Neuronal stem cell (in vitro differentiated cells): ENCODE measurements around the gene ACTN4.

ENCODE experiments used
- DNase-seq: peaks from one replicate; pipeline ENCODE4 v3.0.0-alpha.2; 2013; ENCODE audit warnings: low spot score
- H2AFZ ChIP-seq: one replicate; pipeline ENCODE4 v1.6.1; 2013; ENCODE audit warnings: mild to moderate bottlenecking, low read length, inconsistent platforms
- H2AK5ac ChIP-seq: 2 replicates; pipeline ENCODE4 v1.6.1; 2013; ENCODE audit warnings: low read depth, mild to moderate bottlenecking, inconsistent platforms, low read length, moderate library complexity, mixed read lengths
- H2BK120ac ChIP-seq: 2 replicates; pipeline ENCODE4 v1.6.1; 2013; ENCODE audit warnings: low read depth, mild to moderate bottlenecking, inconsistent platforms, low read length, moderate library complexity, mixed read lengths
- H2BK12ac ChIP-seq: one replicate; pipeline ENCODE4 v1.6.1; 2013; ENCODE audit warnings: low read length, inconsistent platforms
- H2BK15ac ChIP-seq: 2 replicates; pipeline ENCODE4 v1.6.1; 2013; ENCODE audit warnings: mild to moderate bottlenecking, low read length, inconsistent platforms, mixed read lengths
- H2BK5ac ChIP-seq: one replicate; pipeline ENCODE4 v1.6.1; 2013; ENCODE audit warnings: inconsistent platforms, mild to moderate bottlenecking, low read length, moderate library complexity
- H3K14ac ChIP-seq: one replicate; pipeline ENCODE4 v1.6.1; 2013; ENCODE audit warnings: low read length, inconsistent platforms
- H3K18ac ChIP-seq: 2 replicates; pipeline ENCODE4 v1.6.1; 2013; ENCODE audit warnings: low read length, inconsistent platforms
- H3K23ac ChIP-seq: 2 replicates; pipeline ENCODE4 v1.6.1; 2013; ENCODE audit warnings: low read depth, mild to moderate bottlenecking, mixed read lengths, low read length, inconsistent platforms; ENCODE audit not compliant: poor library complexity
- H3K27ac ChIP-seq: replicated peaks from 3 replicates; pipeline ENCODE4 v1.5.1; 2013; ENCODE audit warnings: low read length, inconsistent platforms
- H3K27me3 ChIP-seq, 3 experiments: 2 replicates each; pipeline ENCODE4 v1.6.1; 2013; ENCODE audit warnings: low read length in 3 of 3, mild to moderate bottlenecking in 2 of 3, inconsistent platforms in 1 of 3, low read depth in 1 of 3, mixed read lengths in 1 of 3, moderate library complexity in 1 of 3; ENCODE audit not compliant: control insufficient read depth in 3 of 3, insufficient read depth in 3 of 3
- H3K36me3 ChIP-seq, 2 donors: replicated peaks in 1 of 2; 2 replicates each; pipeline ENCODE4 v1.6.1; 2013; ENCODE audit warnings: low read length in 2 of 2; ENCODE audit not compliant: control insufficient read depth in 2 of 2, insufficient read depth in 2 of 2
- H3K4ac ChIP-seq: 2 replicates; pipeline ENCODE4 v1.6.1; 2013; ENCODE audit warnings: inconsistent platforms, mild to moderate bottlenecking, low read length, moderate library complexity
- H3K4me1 ChIP-seq, 2 donors: 1 replicate in 1 of 2; 2 replicates in 1 of 2; pipeline ENCODE4 v1.6.1; 2013; ENCODE audit warnings: low read length in 2 of 2, low read depth in 1 of 2; ENCODE audit not compliant: control insufficient read depth in 2 of 2, insufficient read depth in 1 of 2
- H3K4me2 ChIP-seq: one replicate; pipeline ENCODE4 v1.6.1; 2013; ENCODE audit warnings: mild to moderate bottlenecking, low read length, inconsistent platforms; ENCODE audit not compliant: insufficient read depth, poor library complexity, severe bottlenecking
- H3K4me3 ChIP-seq, 2 donors: 2 replicates each; pipeline ENCODE4 v1.5.1; 2013; ENCODE audit warnings: low read length in 2 of 2, mild to moderate bottlenecking in 2 of 2, inconsistent platforms in 1 of 2, moderate library complexity in 1 of 2
- H3K79me1 ChIP-seq: one replicate; pipeline ENCODE4 v1.6.1; 2013; ENCODE audit warnings: low read depth, mild to moderate bottlenecking, inconsistent platforms, low read length, moderate library complexity
- H3K9ac ChIP-seq: one replicate; pipeline ENCODE4 v1.6.1; 2013; ENCODE audit warnings: mild to moderate bottlenecking, low read depth, low read length, inconsistent platforms; ENCODE audit not compliant: poor library complexity
- H3K9me3 ChIP-seq, 2 donors: replicated peaks in 1 of 2; 2 replicates each; pipeline versions ENCODE3 to v1.6.1; 2013; ENCODE audit warnings: low read length in 2 of 2, mild to moderate bottlenecking in 2 of 2, inconsistent platforms in 1 of 2, low read depth in 1 of 2, mixed read lengths in 1 of 2, moderate library complexity in 1 of 2; ENCODE audit not compliant: control insufficient read depth in 2 of 2, insufficient read depth in 1 of 2
- H4K8ac ChIP-seq: one replicate; pipeline ENCODE4 v1.6.1; 2013; ENCODE audit warnings: low read depth, mild to moderate bottlenecking, inconsistent platforms, low read length, moderate library complexity
- H4K91ac ChIP-seq: one replicate; pipeline ENCODE4 v1.6.1; 2013; ENCODE audit warnings: low read length, low read depth, mild to moderate bottlenecking, inconsistent platforms; ENCODE audit not compliant: poor library complexity
- WGBS, 2 donors: extraction: QIAGEN DNeasy Blood & Tissue Kit; methylation state at CpG; one replicate each; pipeline ENCODE4 v1.1.7; 2013; ENCODE audit warnings: missing lambda C conversion rate in 2 of 2, mixed read lengths in 1 of 2; ENCODE audit not compliant: insufficient read length in 2 of 2, insufficient replicate concordance in 1 of 2; ENCODE audit errors: extremely low coverage in 2 of 2; 5-methylcytosine and 5-hydroxymethylcytosine counted together

The ACTN4 gene

DNA sequence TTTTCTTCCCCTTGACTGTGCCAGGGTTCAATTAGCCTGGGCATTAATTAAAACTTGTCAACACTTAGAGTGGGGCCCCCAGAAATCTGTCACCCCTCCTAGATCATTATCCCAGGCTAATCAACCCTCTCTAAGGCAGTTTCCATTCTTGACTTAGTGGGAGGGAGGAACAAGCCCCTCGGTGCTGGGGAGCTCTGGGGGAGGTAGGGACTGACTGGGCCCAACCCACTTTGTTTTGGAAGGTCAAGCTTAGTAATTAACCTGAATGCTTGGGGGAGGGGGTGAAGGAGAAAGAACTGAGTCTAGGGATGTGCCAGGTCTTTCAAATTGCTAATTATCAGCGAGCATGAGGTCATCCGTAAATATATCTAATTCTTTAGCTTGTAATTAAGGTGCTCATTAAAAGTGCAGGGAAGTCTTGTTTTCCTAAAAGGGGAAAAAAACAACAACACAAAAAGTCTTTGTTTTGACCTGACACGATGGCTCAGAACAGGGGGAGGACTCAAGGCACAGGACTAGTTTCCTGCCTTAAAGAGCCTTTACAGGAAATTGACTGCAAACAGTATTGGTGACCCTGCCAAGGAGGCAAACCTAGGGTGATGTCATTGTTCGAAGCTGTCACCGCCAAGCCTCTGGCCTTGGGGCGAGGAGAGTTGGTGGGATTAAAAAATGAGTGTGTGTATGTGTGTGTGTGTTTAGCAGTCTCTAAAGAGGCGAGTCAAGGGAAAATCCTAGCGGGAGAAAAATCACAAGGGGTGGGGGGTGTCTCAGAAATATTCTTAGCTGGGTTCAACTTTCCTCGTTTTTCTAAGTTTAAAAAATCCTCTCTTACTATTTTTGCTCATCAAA is 19.4 kb downstream of the ACTN4 start:
- Histone ChIP-seq H2BK5ac (peak overlapping the region; percentile 56), H3K4me3 (no peak overlapping the region), H3K36me3 (peaks cover 0 to 25% of the 10 kb centered on the region in 2 donors), H3K27ac (peak overlapping the region; percentile 98), H3K4me2 (peak overlapping the region; percentile 47), H3K4me1 (peaks cover 41 to 70% of the 10 kb centered on the region in 2 donors), H3K9me3 (no peaks in the 10 kb centered on the region), H2AFZ (no peak overlapping the region), H3K18ac (peak overlapping the region; percentile 95), H3K23ac (no peak overlapping the region), H2BK12ac (no peak overlapping the region), H3K27me3 (no peaks in the 10 kb centered on the region), H4K91ac (no peak overlapping the region), H3K9ac (peak overlapping the region; percentile 50), H2BK15ac (no peak overlapping the region), H2BK120ac (peak overlapping the region; percentile 48), H3K4ac (no peak overlapping the region), H2AK5ac (peak overlapping the region; percentile 21), H3K79me1 (peaks cover 1% of the 10 kb centered on the region), H4K8ac (no peak overlapping the region), H3K14ac (no peak overlapping the region)
- WGBS, 2 donors = no CpG with 5 or more reads among the region's 10 CpGs
- DNase-seq = peak; percentile 70

DNA sequence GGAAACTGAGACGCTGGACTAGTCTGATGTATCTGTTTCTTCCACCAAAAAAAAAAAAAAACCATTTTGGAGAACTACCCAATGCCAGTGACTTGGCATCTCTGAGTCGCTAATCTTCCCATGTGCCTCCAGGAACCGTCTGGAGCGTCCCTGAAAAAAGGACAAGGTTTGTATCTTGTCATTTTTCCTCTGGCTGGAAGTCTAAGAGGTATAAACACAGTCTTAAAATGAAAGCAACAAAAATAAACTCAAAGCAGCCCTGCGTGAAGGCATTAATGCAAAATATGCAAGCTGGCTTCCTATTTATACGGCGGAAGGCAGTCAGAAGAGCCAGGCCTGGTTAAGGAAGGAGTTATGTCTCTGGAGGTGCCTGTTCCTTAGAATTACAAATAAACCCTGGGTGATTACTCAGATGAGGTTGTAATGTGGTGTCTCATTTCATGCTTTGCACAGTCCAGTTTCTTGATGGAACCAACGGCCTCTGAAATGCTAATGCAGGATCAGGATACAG is 20.3 kb downstream of the ACTN4 start:
- H2BK15ac ChIP-seq = no peak overlapping the region
- no peak overlapping the region for H4K91ac ChIP-seq
- no peak overlapping the region for H2AFZ ChIP-seq
- WGBS, 2 donors = no CpG with 5 or more reads among the region's 8 CpGs
- no peaks in the 10 kb centered on the region for H3K9me3 ChIP-seq
- no peak overlapping the region for H2BK5ac ChIP-seq
- H2AK5ac ChIP-seq = no peak overlapping the region
- H3K4me3 ChIP-seq = no peak overlapping the region
- H3K18ac ChIP-seq = no peak overlapping the region
- no peak overlapping the region for H2BK12ac ChIP-seq
- no peak for DNase-seq
- no peak overlapping the region for H2BK120ac ChIP-seq
- no peak overlapping the region for H3K23ac ChIP-seq
- no peak overlapping the region for H4K8ac ChIP-seq
- H3K9ac ChIP-seq = no peak overlapping the region
- H3K4ac ChIP-seq = no peak overlapping the region
- no peak overlapping the region for H3K4me2 ChIP-seq
- peaks cover 0 to 17% of the 10 kb centered on the region in 2 donors for H3K36me3 ChIP-seq
- no peaks in the 10 kb centered on the region for H3K27me3 ChIP-seq
- H3K79me1 ChIP-seq = peaks cover 1% of the 10 kb centered on the region
- H3K14ac ChIP-seq = no peak overlapping the region
- peak overlapping the region; percentile 98 for H3K27ac ChIP-seq
- H3K4me1 ChIP-seq = peaks cover 40 to 64% of the 10 kb centered on the region in 2 donors

DNA sequence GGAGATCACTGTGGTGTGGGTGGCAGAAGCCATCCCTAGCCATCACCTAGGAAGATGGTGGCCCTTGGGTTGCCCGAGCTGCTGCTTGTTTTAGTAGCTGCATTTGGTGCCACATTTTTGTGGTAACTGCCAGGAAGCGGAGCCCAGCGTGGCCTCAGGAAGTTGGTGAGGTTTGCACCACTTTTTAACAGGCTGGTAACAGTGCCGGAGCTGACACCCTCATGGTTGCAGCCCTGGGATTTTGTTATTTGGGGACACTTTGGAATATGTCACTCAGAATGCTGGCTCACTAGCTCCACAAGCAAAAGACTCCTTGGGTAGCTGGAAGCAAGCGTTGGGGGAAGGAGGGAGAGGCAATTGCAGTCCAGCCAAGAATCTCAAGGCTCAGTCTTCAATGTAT is 22.1 kb downstream of the ACTN4 start:
- Histone ChIP-seq H3K36me3 (peaks cover 0 to 24% of the 10 kb centered on the region in 2 donors), H3K27ac (no peak overlapping the region), H2BK15ac (no peak overlapping the region), H2AK5ac (no peak overlapping the region), H4K91ac (no peak overlapping the region), H3K79me1 (peaks cover 1% of the 10 kb centered on the region), H3K4me3 (no peak overlapping the region), H2BK120ac (no peak overlapping the region), H3K14ac (peak overlapping the region; percentile 33), H2BK12ac (no peak overlapping the region), H3K4me2 (no peak overlapping the region), H3K9ac (no peak overlapping the region), H3K23ac (no peak overlapping the region), H2AFZ (no peak overlapping the region), H3K4ac (no peak overlapping the region), H3K9me3 (no peaks in the 10 kb centered on the region), H3K18ac (peak overlapping the region; percentile 72), H2BK5ac (no peak overlapping the region), H4K8ac (no peak overlapping the region), H3K27me3 (no peaks in the 10 kb centered on the region), H3K4me1 (peaks cover 38 to 53% of the 10 kb centered on the region in 2 donors)
- WGBS, 2 donors = no CpG with 5 or more reads among the region's 5 CpGs
- no peak for DNase-seq

DNA sequence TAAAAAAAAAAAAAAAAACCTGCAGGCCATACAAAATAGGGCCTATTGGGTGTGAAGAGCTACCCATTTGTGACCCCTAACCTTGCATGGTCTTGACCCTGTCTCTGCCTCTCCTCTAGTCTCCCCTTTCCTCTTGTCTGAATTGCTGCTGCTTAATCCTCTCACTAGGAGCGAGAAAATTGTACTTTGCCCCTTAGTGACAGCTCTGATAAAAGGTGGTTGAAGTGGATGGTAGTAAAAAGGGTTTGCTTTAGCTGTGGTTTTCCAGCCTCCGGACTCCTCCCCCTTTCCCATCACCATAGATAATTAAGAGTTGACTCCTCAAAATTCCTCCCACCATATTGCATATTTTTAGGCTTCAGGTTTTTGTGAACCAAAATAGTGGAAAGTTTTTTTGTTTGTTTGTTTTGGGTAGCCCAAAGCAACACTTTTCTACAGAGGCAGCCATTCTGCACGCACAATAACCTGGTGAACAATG is 23.5 kb downstream of the ACTN4 start:
- Histone ChIP-seq H4K8ac (no peak overlapping the region), H2BK15ac (no peak overlapping the region), H2AFZ (no peak overlapping the region), H3K4me3 (no peak overlapping the region), H3K36me3 (peaks cover 0 to 24% of the 10 kb centered on the region in 2 donors), H3K27ac (no peak overlapping the region), H2AK5ac (no peak overlapping the region), H3K23ac (no peak overlapping the region), H2BK120ac (no peak overlapping the region), H2BK5ac (no peak overlapping the region), H3K79me1 (peaks cover 6% of the 10 kb centered on the region), H2BK12ac (no peak overlapping the region), H3K4ac (no peak overlapping the region), H3K9ac (no peak overlapping the region), H3K4me1 (peaks cover 27 to 49% of the 10 kb centered on the region in 2 donors), H3K14ac (no peak overlapping the region), H3K4me2 (no peak overlapping the region), H4K91ac (no peak overlapping the region), H3K27me3 (no peaks in the 10 kb centered on the region), H3K9me3 (no peaks in the 10 kb centered on the region), H3K18ac (no peak overlapping the region)
- no CpG with 5 or more reads among the region's 3 CpGs for WGBS, 2 donors
- DNase-seq = no peak
